Measurements from ENCODE around the gene CEP89.
"Not testable (repeated sequence)": the region's sequence is repeated elsewhere in the genome, so short reads cannot be mapped to it uniquely, and the experiment has no call there.

Gene CEP89

GRCh38 chr19:32971715-32972540 lies at the start of gene CEP89, which contains the start of gene FAAP24:
TSS of gene CEP89 (minus strand) at chr19:32971958. CDS start at chr19:32971874, 84 bp downstream.
TSS of gene FAAP24 (plus strand) at chr19:32972242. CDS start at chr19:32973197, 955 bp downstream.
- H3K9ac ChIP-seq (ENCODE audit: low read depth, low read length): peak within 1 kb of the TSS; percentile 67
- H3K9me3 ChIP-seq (ENCODE audit: control insufficient read depth, insufficient read depth, low read length): no peaks in the 10 kb centered on the region
- H3K4me1 ChIP-seq (ENCODE audit: insufficient read depth, low read length): no peaks in the 10 kb centered on the region
- no peaks in the 10 kb centered on the region for H3K36me3 ChIP-seq (ENCODE audit: insufficient read depth, low read length)

- not testable (repeated sequence) for H3K9ac ChIP-seq (ENCODE audit: low read depth, low read length); H3K36me3 ChIP-seq (ENCODE audit: insufficient read depth, low read length)
Observed at GRCh38 chr19:33010891-33011290, 39.1 kb upstream of the CEP89 start.

GRCh38 chr19:33008738-33009137 lies 37.0 kb upstream of the CEP89 start:
- Histone ChIP-seq H3K36me3 (ENCODE audit: insufficient read depth, low read length) (no peaks in the 10 kb centered on the region), H3K9ac (ENCODE audit: low read depth, low read length) (no peak overlapping the region), H3K4me1 (ENCODE audit: insufficient read depth, low read length) (no peaks in the 10 kb centered on the region), H3K9me3 (ENCODE audit: control insufficient read depth, insufficient read depth, low read length) (no peaks in the 10 kb centered on the region)

More at GRCh38 chr19:33010891-33011290, 39.1 kb upstream of the CEP89 start:
- not testable (repeated sequence) for H3K9me3 ChIP-seq (ENCODE audit: control insufficient read depth, insufficient read depth, low read length); H3K4me1 ChIP-seq (ENCODE audit: insufficient read depth, low read length)

- Histone ChIP-seq H3K36me3 (ENCODE audit: insufficient read depth, low read length) (0 out of 2 replicates have a peak, but pooled peaks cover 3% of the 10 kb centered on the region), H3K4me1 (ENCODE audit: insufficient read depth, low read length) (no peaks in the 10 kb centered on the region), H3K9me3 (ENCODE audit: control insufficient read depth, insufficient read depth, low read length) (no peaks in the 10 kb centered on the region)
Observed at GRCh38 chr19:33005440-33005839, 33.7 kb upstream of the CEP89 start.

GRCh38 chr19:33003424-33004024 lies 31.8 kb upstream of the CEP89 start:
- not testable (repeated sequence) for H3K36me3 ChIP-seq (ENCODE audit: insufficient read depth, low read length); H3K4me1 ChIP-seq (ENCODE audit: insufficient read depth, low read length); H3K9me3 ChIP-seq (ENCODE audit: control insufficient read depth, insufficient read depth, low read length)

More at GRCh38 chr19:33005440-33005839, 33.7 kb upstream of the CEP89 start:
- no peak overlapping the region for H3K9ac ChIP-seq (ENCODE audit: low read depth, low read length)

GRCh38 chr19:33002126-33002865 lies 30.5 kb upstream of the CEP89 start:
- H3K9ac ChIP-seq (ENCODE audit: low read depth, low read length); H3K9me3 ChIP-seq (ENCODE audit: control insufficient read depth, insufficient read depth, low read length); H3K4me1 ChIP-seq (ENCODE audit: insufficient read depth, low read length); H3K36me3 ChIP-seq (ENCODE audit: insufficient read depth, low read length): not testable (repeated sequence)

More at GRCh38 chr19:33003424-33004024, 31.8 kb upstream of the CEP89 start:
- not testable (repeated sequence) for H3K9ac ChIP-seq (ENCODE audit: low read depth, low read length)

- Histone ChIP-seq H3K9ac (ENCODE audit: low read depth, low read length) (no peak overlapping the region), H3K9me3 (ENCODE audit: control insufficient read depth, insufficient read depth, low read length) (no peaks in the 10 kb centered on the region), H3K36me3 (ENCODE audit: insufficient read depth, low read length) (peaks cover 6% of the 10 kb centered on the region; the same call in 1 of the 2 replicates), H3K4me1 (ENCODE audit: insufficient read depth, low read length) (no peaks in the 10 kb centered on the region)
Observed at GRCh38 chr19:33000910-33001309, 29.2 kb upstream of the CEP89 start.

- Histone ChIP-seq H3K9ac (ENCODE audit: low read depth, low read length) (no peak overlapping the region), H3K4me1 (ENCODE audit: insufficient read depth, low read length) (no peaks in the 10 kb centered on the region), H3K9me3 (ENCODE audit: control insufficient read depth, insufficient read depth, low read length) (no peaks in the 10 kb centered on the region), H3K36me3 (ENCODE audit: insufficient read depth, low read length) (peaks cover 6% of the 10 kb centered on the region; the same call in 1 of the 2 replicates)
Observed at GRCh38 chr19:33000510-33000909, 28.8 kb upstream of the CEP89 start.

GRCh38 chr19:32998722-32999121 lies 27.0 kb upstream of the CEP89 start:
- Histone ChIP-seq H3K9ac (ENCODE audit: low read depth, low read length) (no peak overlapping the region), H3K9me3 (ENCODE audit: control insufficient read depth, insufficient read depth, low read length) (no peaks in the 10 kb centered on the region), H3K36me3 (ENCODE audit: insufficient read depth, low read length) (peaks cover 6% of the 10 kb centered on the region; the same call in 1 of the 2 replicates), H3K4me1 (ENCODE audit: insufficient read depth, low read length) (no peaks in the 10 kb centered on the region)

- no peaks in the 10 kb centered on the region for H3K9me3 ChIP-seq (ENCODE audit: control insufficient read depth, insufficient read depth, low read length)
- H3K9ac ChIP-seq (ENCODE audit: low read depth, low read length): no peak overlapping the region
- H3K4me1 ChIP-seq (ENCODE audit: insufficient read depth, low read length): no peaks in the 10 kb centered on the region
- H3K36me3 ChIP-seq (ENCODE audit: insufficient read depth, low read length): peaks cover 6% of the 10 kb centered on the region; the same call in 1 of the 2 replicates
Observed at GRCh38 chr19:32997716-32998355, 26.1 kb upstream of the CEP89 start.

GRCh38 chr19:32997061-32997464 lies 25.3 kb upstream of the CEP89 start:
- H3K4me1 ChIP-seq (ENCODE audit: insufficient read depth, low read length); H3K9ac ChIP-seq (ENCODE audit: low read depth, low read length); H3K36me3 ChIP-seq (ENCODE audit: insufficient read depth, low read length); H3K9me3 ChIP-seq (ENCODE audit: control insufficient read depth, insufficient read depth, low read length): not testable (repeated sequence)

- H3K9ac ChIP-seq (ENCODE audit: low read depth, low read length); H3K36me3 ChIP-seq (ENCODE audit: insufficient read depth, low read length): not testable (repeated sequence)
Observed at GRCh38 chr19:32995966-32996365, 24.2 kb upstream of the CEP89 start.

GRCh38 chr19:32988724-32989123 lies 17.0 kb upstream of the CEP89 start:
- H3K9ac ChIP-seq (ENCODE audit: low read depth, low read length): no peak overlapping the region
- H3K9me3 ChIP-seq (ENCODE audit: control insufficient read depth, insufficient read depth, low read length): no peaks in the 10 kb centered on the region
- no peaks in the 10 kb centered on the region for H3K4me1 ChIP-seq (ENCODE audit: insufficient read depth, low read length)
- no peaks in the 10 kb centered on the region; the same call in none of the 2 replicates for H3K36me3 ChIP-seq (ENCODE audit: insufficient read depth, low read length)

More at GRCh38 chr19:32995966-32996365, 24.2 kb upstream of the CEP89 start:
- not testable (repeated sequence) for H3K4me1 ChIP-seq (ENCODE audit: insufficient read depth, low read length); H3K9me3 ChIP-seq (ENCODE audit: control insufficient read depth, insufficient read depth, low read length)

- not testable (repeated sequence) for H3K9me3 ChIP-seq (ENCODE audit: control insufficient read depth, insufficient read depth, low read length); H3K36me3 ChIP-seq (ENCODE audit: insufficient read depth, low read length); H3K9ac ChIP-seq (ENCODE audit: low read depth, low read length); H3K4me1 ChIP-seq (ENCODE audit: insufficient read depth, low read length)
Observed at GRCh38 chr19:32988254-32988653, 16.5 kb upstream of the CEP89 start.
